HG03457 (cell line): Measurements from ENCODE around the gene TBC1D19.
"Not testable (repeated sequence)": the region's sequence is repeated elsewhere in the genome, so short reads cannot be mapped to it uniquely, and the experiment has no call there.

Source experiments
- ATAC-seq: cut with Tn5 transposase; IDR thresholded peaks from one replicate; pipeline ENCODE4 v1.9.1; 2021; ENCODE audit warnings: moderate number of reproducible peaks; ENCODE audit not compliant: unreplicated experiment

The TBC1D19 gene

GRCh38 chr4:26679040-26679695 is 95.3 kb downstream of the TBC1D19 start:
- ATAC-seq = not testable (repeated sequence)

DNA sequence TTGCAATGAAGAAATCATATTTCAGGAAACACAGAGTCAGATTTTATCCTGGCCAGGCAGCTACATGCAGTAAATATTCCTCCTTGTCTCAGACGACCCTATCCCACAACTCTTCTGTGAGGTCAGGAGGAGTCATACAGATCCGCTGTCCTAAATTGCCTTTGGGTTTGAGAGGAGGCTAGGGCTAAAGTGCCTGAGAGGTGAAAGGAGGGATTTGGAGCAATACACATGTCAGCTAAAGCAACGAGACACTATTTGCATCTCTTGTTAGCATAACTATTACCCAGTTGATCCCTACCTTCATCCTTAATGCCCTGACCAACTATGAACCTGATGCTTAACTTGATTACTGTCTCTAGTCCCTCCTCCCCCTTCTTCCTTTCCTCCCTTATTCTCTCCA is 98.6 kb downstream of the TBC1D19 start:
- no peak for ATAC-seq

- no peak for ATAC-seq
Observed at GRCh38 chr4:26685250-26685649, 101.4 kb downstream of the TBC1D19 start.

DNA sequence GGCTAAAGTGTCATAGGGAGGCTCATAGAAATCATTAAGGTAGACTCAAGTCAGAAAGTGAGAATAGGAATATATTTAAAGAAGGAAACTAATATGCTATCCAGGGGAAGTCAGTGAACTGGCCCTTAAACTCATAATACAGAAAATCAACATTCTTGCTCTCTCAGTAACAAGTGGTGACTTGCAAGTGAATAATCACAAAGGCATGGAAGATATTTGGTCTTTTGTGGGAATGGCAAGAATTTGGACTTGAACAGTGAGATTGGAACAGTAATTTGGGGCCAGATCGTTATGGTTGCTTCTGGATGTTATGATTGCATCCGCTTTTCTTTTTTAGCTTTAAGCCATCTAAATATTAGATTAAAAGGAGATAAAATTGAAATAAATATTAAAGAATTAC is 103.8 kb downstream of the TBC1D19 start:
- no peak for ATAC-seq

DNA sequence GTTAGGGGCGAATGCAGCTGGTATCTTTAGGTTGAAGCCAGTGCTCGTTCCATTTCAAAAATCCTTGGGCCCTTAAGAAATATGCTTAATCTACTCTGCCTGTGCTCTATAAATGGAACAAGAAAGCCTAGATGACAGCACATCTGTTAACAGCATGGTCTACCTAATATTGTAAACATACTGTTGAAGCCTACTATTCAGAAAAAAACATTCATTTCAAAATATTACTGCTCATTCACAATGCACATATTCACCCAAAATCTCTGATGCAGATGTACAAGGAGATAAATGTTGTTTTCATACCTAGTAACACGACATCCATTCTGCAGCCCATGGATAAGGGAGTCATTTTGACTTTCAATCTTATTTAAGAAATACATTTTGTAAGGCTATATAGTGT is 106.6 kb downstream of the TBC1D19 start:
- no peak for ATAC-seq

DNA sequence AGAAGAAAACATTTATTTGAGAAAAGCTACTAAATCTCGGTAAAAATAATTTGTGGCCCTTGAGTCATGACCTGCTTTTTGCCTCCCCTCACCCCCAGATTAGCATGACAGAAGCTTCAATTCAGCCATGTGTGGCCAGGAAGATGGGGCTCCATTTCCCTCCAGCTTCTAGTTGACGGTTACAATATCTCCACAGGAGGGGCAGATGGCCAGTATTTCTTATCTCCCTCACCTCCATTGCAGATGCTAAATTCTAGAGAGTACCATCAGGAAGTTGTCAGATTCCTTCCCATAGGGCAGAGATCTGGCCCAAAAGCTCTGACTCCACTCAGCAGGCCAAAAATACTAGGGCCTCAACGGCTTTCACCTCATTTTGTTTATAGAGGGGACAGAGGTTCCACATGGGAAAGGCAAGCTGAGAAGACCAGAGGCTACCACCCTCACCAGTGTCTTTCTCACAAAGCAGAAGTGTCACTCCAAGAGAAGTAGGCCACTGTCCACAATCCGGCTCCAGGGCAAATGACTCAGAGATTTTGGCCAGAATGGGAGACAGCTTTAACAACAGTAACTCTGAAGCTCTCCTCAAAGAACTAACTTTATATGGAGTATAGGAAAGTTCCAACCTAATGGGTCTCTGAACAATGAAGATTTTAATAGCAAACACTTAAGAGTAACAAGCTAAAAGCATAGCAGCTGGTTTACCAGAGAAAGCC is 108.3 kb downstream of the TBC1D19 start:
- ATAC-seq = no peak

DNA sequence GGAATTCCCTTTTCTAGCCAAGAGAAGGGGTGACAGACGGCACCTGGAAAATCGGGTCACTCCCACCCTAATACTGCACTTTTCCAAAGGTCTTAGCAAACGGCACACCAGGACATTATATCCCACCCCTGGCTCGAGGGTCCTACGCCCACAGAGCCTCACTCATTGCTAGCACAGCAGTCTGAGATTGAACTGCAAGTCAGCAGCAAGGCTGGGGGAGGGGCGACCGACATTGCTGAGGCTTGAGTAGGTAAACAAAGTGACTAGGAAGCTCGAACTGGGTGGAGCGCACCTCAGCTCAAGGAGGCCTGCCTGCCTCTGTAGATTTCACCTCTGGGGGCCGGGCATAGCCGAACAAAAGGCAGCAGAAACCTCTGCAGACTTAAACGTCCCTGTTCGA is 110.2 kb downstream of the TBC1D19 start:
- not testable (repeated sequence) for ATAC-seq

DNA sequence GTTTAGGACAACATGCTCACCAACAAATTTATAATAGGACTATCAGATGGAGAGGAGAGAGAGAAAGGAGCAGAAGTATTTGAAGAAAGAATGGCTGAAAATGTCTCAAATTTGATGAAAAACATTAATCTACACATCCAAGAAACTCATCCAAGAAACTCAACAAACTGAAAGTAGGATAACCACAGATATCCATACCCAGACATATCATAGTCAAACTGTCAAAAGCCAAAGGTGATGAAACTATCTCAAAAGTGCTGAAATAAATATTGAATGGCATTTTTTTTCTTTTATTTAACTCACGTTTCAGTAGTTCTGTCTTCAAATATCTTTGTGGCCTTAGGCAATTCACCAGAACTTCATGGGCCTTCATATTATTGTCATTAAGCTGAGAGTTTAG is 116.2 kb downstream of the TBC1D19 start:
- no peak for ATAC-seq

GRCh38 chr4:26701095-26701494 is 117.2 kb downstream of the TBC1D19 start:
- no peak for ATAC-seq

DNA sequence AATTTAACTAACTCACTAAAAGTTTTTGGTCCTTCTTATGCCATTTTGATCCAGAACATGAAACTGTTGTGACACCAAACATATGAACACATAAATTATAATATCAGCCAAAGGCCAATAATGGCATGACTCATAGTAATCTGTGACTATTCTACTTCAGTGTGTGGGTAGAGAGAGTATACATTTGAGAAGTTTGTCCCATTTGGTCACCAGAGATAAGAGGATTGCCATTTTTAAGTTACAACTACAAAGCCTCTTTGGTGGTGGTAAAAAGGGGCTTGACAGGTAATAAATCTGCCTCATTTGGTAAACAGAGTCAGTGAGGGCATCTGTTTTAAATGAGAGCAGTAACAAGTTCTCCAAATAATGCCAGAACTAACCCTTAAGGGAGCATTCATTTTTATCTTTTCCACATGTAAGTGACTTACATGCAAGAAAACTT is 117.9 kb downstream of the TBC1D19 start:
- no peak for ATAC-seq

GRCh38 chr4:26707342-26707741 is 123.5 kb downstream of the TBC1D19 start:
- ATAC-seq = no peak

DNA sequence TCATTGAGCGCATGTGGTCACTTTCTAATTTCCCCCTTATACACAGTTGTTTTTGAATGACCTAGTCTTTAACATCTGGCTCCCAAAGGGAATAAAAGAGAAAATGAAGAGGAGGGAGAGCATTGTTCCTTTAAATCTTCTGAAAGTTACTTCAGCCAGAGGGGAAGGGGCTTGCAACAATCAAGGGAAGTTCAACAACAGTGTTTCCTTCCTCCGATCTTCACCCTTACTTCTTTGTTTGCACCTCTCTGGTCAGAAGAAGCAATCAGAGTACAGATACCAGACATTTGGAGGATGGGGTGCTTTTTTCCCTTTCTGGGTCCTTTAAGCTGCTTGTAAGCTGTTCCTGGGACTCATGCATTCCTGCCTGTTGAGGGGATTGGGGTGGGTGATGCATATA is 125.4 kb downstream of the TBC1D19 start:
- no peak for ATAC-seq

- no peak for ATAC-seq
Observed at GRCh38 chr4:26713563-26714151, 129.8 kb downstream of the TBC1D19 start.

DNA sequence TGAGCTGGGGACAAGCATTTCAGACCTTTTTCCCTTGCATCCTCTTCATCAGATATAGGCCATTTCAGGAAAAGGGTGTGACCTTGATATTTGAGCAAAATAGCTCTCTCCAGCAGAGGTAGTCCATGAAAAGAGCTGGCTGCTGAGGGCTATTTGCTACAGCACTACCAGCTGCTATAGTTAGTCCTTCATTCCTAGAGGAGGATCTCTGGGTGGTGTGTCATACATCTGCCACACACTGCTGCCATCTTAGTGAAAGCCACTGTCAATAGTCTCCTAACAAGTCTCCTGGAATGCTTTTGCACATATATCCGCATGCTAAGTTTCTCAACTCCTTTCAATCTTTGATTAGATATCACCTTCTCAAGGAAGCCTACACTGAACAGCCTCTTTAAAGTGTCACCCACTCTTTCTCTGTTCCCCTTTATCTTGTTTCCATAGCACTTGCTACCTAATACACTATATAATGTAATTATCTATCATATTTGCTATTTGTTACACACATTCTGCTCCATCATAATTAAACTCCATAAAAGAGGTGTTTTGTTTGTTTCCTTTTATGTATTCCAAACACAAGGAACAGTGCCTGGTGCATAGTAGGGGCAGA is 131.9 kb downstream of the TBC1D19 start:
- no peak for ATAC-seq

DNA sequence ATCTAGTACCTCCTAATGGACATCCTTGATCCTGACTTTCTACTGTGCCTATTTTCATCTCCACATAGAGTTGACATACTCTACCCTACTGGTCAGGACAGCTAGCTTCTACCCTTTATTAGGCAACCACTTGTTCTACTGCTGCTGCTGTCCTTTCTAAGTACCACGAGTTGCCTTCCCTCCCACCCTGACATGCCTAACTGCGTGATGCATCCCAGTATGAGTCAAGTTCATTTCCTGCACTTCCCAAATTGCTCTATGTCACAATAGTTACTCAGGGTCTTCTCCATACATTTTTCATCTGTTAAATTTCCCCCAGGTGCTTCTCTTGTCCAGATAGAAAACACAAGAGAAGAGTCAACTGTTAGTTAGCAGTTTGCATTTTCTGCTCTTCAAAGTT is 133.4 kb downstream of the TBC1D19 start:
- no peak for ATAC-seq

DNA sequence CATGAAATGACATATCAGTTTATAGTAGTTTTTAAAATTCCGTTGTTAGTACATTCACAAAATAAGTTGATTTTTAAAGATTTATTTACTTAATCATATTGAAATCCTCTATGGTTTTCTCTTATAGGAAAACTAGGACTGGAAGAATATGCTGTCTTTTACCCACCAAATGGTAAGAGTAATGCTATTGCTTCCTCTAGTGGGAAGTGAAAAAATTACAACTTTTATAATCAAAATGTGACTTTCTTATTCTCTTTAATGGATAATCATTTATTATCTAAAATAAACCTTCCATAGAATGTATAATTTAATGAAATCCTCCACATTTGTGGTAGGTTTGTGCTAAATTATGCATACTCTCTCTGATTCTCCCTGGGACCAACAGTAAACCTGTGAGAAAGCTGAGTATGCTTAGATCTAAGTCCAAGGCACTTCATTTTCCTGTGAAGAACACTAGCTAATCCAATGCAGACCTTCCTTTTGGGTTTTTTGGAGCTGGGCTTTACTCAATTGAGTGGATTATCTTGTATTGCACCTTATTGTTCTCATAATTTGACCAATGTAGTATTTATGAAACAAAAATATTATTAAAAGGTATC is 136.2 kb downstream of the TBC1D19 start:
- ATAC-seq = no peak

DNA sequence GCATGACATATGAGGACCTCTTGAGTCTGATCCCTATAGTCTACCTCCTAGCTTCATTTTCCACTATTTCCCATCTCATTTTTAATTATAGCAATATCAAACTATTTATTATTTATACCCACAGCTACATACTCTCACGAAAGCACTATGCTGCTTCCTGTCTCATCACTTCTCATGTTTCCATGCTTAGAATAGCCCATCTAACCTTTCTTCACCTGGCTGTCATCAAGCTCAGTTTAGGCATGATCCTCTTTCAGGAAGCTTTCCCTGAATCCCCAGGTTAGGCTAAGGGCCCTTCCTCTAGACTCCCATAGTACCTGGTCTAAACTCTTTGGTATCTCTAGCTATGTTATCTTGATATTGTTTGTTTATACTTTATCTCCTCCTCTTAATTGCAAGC is 137.8 kb downstream of the TBC1D19 start:
- ATAC-seq = no peak

DNA sequence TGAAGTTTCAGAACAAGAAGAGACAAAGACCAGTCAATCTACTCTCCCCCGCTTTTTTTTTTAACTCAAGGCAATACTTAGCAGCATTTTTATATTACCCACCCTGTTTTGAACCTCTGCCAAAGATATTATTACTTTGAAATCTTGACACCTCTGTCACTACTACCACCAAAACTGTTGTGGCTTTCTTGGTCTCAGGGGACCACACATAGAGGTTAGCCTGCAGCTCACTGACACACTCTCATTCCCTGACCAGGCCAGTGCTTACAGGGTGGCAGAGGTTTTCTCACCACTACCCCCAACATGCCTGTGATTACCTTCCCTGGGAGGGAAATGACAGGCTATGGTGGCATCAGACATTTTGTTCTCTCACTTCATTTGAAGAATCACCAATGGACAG is 139.3 kb downstream of the TBC1D19 start:
- peak; percentile 95 for ATAC-seq

DNA sequence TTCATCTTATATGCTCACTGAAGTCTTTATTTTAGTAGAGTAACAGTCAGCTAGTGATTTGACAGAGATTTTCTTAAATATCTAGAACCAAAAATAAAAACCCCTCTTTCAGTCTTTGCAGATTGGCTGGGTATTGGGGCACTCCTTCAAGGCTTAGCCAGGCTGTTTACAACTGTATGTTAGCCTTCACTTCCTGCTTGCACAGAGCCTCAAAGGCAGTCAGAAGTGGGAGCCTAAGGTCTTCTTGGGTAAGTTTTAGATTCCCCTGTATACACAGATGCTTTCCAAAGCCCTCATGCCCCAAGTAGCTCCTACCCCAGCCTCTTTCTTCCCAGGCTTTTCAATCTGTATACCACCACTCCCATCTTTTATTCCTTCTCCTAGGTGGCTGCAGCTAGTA is 140.7 kb downstream of the TBC1D19 start:
- ATAC-seq = no peak

DNA sequence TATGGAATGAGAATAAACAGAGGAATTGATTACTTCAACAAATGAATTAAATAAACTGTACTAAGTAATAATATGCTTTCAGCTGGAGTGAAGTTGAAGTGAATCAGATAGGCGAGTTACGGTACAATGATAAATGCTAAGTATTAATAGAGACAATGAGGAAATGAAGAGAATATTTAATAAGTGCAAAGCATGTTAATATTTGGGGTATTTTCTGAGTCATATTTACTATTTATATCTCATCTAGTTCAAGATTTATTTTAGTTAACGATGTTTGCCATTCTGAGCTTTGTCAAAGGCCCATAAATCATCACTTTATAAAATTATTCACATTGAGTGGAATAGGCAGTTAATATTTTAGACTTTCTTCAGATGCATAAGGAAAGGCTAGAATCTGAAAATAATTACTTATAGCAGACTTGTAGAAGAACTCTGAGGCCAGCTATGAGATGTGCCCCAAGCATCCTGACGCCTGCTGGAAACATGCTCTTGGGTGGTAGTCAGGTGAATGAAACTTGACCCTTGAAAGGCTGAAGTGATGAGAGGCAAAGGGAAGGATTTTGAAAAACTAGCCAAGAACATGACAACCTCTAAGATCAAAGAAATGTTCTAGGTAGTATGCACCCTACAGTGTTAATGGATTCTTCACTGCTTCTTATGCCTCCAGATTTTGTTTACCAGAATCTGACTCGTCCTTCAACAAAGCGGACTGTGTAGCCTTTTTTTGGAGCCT is 142.9 kb downstream of the TBC1D19 start:
- ATAC-seq = no peak

- ATAC-seq = no peak
Observed at GRCh38 chr4:26727844-26728243, 144.0 kb downstream of the TBC1D19 start.
